ENCODE measurements around the gene MAP3K14.

The MAP3K14 gene

DNA sequence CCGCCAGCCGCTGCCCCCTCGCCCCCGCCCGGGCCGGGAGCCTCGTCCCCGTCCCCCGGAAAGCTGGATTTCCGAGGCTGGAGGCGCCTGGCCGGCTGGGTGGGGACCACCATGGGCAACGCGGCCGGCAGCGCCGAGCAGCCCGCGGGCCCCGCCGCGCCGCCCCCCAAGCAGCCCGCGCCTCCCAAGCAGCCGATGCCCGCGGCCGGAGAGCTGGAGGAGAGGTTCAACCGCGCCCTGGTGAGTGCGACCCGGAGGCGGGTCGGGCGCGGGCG lies 94.9 kb downstream of the MAP3K14 start:
- no peaks in the 10 kb centered on the region for H3K9me3 ChIP-seq (ENCODE audit: control insufficient read depth, insufficient read depth, low read length)
- H4K20me1 ChIP-seq (ENCODE audit: control insufficient read depth, insufficient read depth, low read depth, low read length) = no peaks in the 10 kb centered on the region; the same call in 1 of the 2 replicates
- peaks cover 19% of the 10 kb centered on the region for H3F3A ChIP-seq (ENCODE audit: control insufficient read depth, insufficient read depth)
- H3K4me2 ChIP-seq (ENCODE audit: low read length) = peak overlapping the region; percentile 86
- H3K27me3 ChIP-seq (ENCODE audit: control insufficient read depth, low read length) = peaks cover 6% of the 10 kb centered on the region; the same call in 1 of the 2 replicates
- H3K4me1 ChIP-seq (ENCODE audit: control insufficient read depth, low read length) = peaks cover 55% of the 10 kb centered on the region
- H3K4me3 ChIP-seq (ENCODE audit: low read length) = peak overlapping the region; percentile 95
- TF ChIP-seq, protein P1, sequence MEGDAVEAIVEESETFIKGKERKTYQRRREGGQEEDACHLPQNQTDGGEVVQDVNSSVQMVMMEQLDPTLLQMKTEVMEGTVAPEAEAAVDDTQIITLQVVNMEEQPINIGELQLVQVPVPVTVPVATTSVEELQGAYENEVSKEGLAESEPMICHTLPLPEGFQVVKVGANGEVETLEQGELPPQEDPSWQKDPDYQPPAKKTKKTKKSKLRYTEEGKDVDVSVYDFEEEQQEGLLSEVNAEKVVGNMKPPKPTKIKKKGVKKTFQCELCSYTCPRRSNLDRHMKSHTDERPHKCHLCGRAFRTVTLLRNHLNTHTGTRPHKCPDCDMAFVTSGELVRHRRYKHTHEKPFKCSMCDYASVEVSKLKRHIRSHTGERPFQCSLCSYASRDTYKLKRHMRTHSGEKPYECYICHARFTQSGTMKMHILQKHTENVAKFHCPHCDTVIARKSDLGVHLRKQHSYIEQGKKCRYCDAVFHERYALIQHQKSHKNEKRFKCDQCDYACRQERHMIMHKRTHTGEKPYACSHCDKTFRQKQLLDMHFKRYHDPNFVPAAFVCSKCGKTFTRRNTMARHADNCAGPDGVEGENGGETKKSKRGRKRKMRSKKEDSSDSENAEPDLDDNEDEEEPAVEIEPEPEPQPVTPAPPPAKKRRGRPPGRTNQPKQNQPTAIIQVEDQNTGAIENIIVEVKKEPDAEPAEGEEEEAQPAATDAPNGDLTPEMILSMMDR (IDR thresholded peaks at IDR 0.05; ENCODE audit: low read depth, low read length, poor library complexity, severe bottlenecking) = no peak
- no peak for TF ChIP-seq EZH2phosphoT487 (IDR thresholded peaks at IDR 0.05; ENCODE audit: borderline replicate concordance, low read length)
- no peaks in the 10 kb centered on the region for H3K36me3 ChIP-seq (ENCODE audit: control insufficient read depth, low read length)
- H3K79me2 ChIP-seq (ENCODE audit: control insufficient read depth, low read length) = peaks cover 47% of the 10 kb centered on the region
- H3K27ac ChIP-seq (ENCODE audit: low read depth, low read length) = peak overlapping the region; percentile 88
- H3K9me2 ChIP-seq (replicated peaks; ENCODE audit: control insufficient read depth, low read length) = no peaks in the 10 kb centered on the region

DNA sequence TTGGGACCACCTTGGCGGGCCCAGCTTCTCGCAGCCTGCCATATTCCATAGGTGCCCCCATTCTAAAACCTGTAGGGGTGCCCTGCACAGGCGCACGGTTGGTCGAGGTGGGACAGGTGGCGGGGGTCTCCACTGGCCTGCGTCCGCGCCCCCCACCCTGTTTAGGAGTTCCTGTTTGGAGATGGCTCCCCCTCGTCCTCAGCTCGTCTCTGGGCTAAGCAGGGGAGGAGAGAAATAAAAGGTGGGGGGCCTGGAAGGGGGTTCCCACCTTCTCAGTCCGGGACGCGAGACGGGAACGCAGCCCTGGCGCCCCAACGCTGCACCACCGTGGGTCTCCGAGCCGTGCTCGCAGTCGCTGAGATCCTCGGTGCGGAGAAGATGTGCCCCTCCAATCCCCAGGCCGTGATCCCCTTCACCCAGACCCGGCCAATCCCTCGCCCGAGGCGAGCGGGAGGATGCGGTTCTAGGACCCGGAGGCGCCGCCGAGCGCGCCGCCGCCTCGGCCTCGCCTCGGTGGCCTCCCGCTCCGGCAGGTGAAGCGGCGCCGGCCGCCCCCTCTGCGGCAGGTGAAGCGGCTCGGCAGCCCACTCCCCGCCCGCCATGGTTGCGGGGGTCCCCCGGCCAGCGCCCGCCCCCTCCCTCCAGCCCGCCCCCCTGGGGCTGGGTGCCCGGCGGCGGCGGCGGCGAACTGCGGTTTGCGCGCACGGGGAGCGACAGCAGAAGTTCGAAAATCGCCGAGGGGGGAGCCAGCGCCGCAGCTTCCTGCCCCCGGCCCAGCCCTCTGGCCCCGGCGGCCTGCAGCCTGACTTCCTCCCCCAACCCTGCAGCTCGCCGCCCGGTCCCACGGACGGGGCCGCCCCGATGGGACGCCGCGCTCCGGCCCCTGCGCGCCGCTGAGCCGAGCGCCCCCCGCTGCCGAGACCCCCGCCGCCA lies 95.5 kb downstream of the MAP3K14 start, which contains the start of gene FMNL1:
TSS of gene FMNL1 (plus strand) at position 805 of the 933 bp plus-strand sequence. CDS start 240 bp downstream, outside the sequence.
- H3F3A ChIP-seq (ENCODE audit: control insufficient read depth, insufficient read depth) = peaks cover 19% of the 10 kb centered on the region
- no peaks in the 10 kb centered on the region for H3K36me3 ChIP-seq (ENCODE audit: control insufficient read depth, low read length)
- peak within 1 kb of the TSS; percentile 86 for H3K4me2 ChIP-seq (ENCODE audit: low read length)
- H3K4me3 ChIP-seq (ENCODE audit: low read length) = peak within 1 kb of the TSS; percentile 95
- H3K9me2 ChIP-seq (replicated peaks; ENCODE audit: control insufficient read depth, low read length) = no peaks in the 10 kb centered on the region
- TF ChIP-seq EZH2phosphoT487 (IDR thresholded peaks at IDR 0.05; ENCODE audit: borderline replicate concordance, low read length) = no peak
- peaks cover 6% of the 10 kb centered on the region; the same call in 1 of the 2 replicates for H3K27me3 ChIP-seq (ENCODE audit: control insufficient read depth, low read length)
- H3K4me1 ChIP-seq (ENCODE audit: control insufficient read depth, low read length) = peaks cover 49% of the 10 kb centered on the region
- peak within 1 kb of the TSS; percentile 88 for H3K27ac ChIP-seq (ENCODE audit: low read depth, low read length)
- H4K20me1 ChIP-seq (ENCODE audit: control insufficient read depth, insufficient read depth, low read depth, low read length) = no peaks in the 10 kb centered on the region; the same call in 1 of the 2 replicates
- H3K79me2 ChIP-seq (ENCODE audit: control insufficient read depth, low read length) = peaks cover 41% of the 10 kb centered on the region
- H3K9me3 ChIP-seq (ENCODE audit: control insufficient read depth, insufficient read depth, low read length) = no peaks in the 10 kb centered on the region

DNA sequence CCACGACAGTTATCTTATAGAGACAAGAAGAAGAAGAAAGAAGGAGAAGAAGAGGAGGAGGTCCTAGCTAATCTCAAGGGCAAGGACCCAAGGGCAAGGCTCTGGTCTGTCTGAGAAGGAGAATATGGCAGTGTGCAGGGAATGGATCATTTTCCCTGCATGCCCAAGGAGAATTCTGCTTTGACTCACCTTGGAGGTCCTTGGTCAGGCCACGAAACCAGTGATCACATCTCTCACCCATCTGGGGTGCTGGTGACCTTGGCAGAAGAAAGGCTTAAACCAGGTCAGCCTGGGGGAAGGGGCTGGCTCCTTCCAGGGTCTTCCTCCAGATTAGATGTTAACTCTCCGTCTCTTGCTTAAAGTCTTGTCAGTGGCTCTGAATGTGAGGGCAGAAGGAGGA lies 96.7 kb downstream of the MAP3K14 start:
- Histone ChIP-seq H3K4me2 (ENCODE audit: low read length) (no peak overlapping the region), H3K79me2 (ENCODE audit: control insufficient read depth, low read length) (peaks cover 31% of the 10 kb centered on the region), H3K4me1 (ENCODE audit: control insufficient read depth, low read length) (peaks cover 37% of the 10 kb centered on the region), H3K27me3 (ENCODE audit: control insufficient read depth, low read length) (peaks cover 6% of the 10 kb centered on the region; the same call in 1 of the 2 replicates), H3K27ac (ENCODE audit: low read depth, low read length) (no peak overlapping the region), H3K9me2 (replicated peaks; ENCODE audit: control insufficient read depth, low read length) (no peaks in the 10 kb centered on the region), H3K36me3 (ENCODE audit: control insufficient read depth, low read length) (no peaks in the 10 kb centered on the region), H3K4me3 (ENCODE audit: low read length) (no peak overlapping the region), H4K20me1 (ENCODE audit: control insufficient read depth, insufficient read depth, low read depth, low read length) (no peaks in the 10 kb centered on the region; the same call in 1 of the 2 replicates), H3F3A (ENCODE audit: control insufficient read depth, insufficient read depth) (peaks cover 19% of the 10 kb centered on the region), H3K9me3 (ENCODE audit: control insufficient read depth, insufficient read depth, low read length) (no peaks in the 10 kb centered on the region)
- TF ChIP-seq, protein P1 (IDR thresholded peaks at IDR 0.05; ENCODE audit: low read depth, low read length, poor library complexity, severe bottlenecking) = no peak

Data from DOHH2 (cell line).